ENCODE data around the gene SMG7. TPM values are rescaled to one million over a fixed set of nuclear protein-coding genes. Genes with fewer than 3 reads are reported as not detected.

Gene SMG7
- total RNA-seq, 2 experiments from 2014 or later = 49.3 to 54.2 TPM

Other genes starting within 250 kb of the SMG7 start
- gene NMNAT2, start 54.1 kb upstream of the SMG7 start, total RNA-seq = not detected
- 10 to 100 TPM; 14.0 to 14.3 TPM for gene NCF2, start 118.0 kb downstream of the SMG7 start, total RNA-seq
- gene ARPC5, start 163.3 kb downstream of the SMG7 start, total RNA-seq = 100 to 1,000 TPM; 162 to 164 TPM
- not detected for gene APOBEC4, start 180.8 kb downstream of the SMG7 start, total RNA-seq